Stomach smooth muscle (tissue), 2 donors: ENCODE data around the gene CDH15.

Experiments
- H3K27ac ChIP-seq: one replicate; pipeline ENCODE4 v1.7.0; 2013; ENCODE audit warnings: mild to moderate bottlenecking, low read length, inconsistent platforms
- H3K27me3 ChIP-seq, 2 donors: one replicate each; pipeline ENCODE4 v1.7.0; 2013; ENCODE audit warnings: low read length in 2 of 2; ENCODE audit not compliant: insufficient read depth in 2 of 2, control insufficient read depth in 1 of 2
- H3K36me3 ChIP-seq, 2 donors: one replicate each; pipeline ENCODE4 v1.7.0; 2013; ENCODE audit warnings: low read length in 2 of 2; ENCODE audit not compliant: control insufficient read depth in 2 of 2, insufficient read depth in 2 of 2
- H3K4me1 ChIP-seq: one replicate; pipeline ENCODE4 v1.7.0; 2013; ENCODE audit warnings: low read length; ENCODE audit not compliant: control insufficient read depth, insufficient read depth
- H3K4me3 ChIP-seq, 2 donors: one replicate each; pipeline ENCODE4 v1.7.0; 2013; ENCODE audit warnings: low read length in 2 of 2
- H3K9ac ChIP-seq, 2 donors: one replicate each; pipeline ENCODE4 v1.7.0; 2013; ENCODE audit warnings: low read length in 2 of 2, mild to moderate bottlenecking in 1 of 2
- H3K9me3 ChIP-seq, 2 donors: one replicate each; pipeline ENCODE4 v1.7.0; 2013; ENCODE audit warnings: low read length in 2 of 2; ENCODE audit not compliant: control insufficient read depth in 2 of 2
- donor health status: healthy.
- donor health status: Pancreatic carcinoma.

The CDH15 gene

DNA sequence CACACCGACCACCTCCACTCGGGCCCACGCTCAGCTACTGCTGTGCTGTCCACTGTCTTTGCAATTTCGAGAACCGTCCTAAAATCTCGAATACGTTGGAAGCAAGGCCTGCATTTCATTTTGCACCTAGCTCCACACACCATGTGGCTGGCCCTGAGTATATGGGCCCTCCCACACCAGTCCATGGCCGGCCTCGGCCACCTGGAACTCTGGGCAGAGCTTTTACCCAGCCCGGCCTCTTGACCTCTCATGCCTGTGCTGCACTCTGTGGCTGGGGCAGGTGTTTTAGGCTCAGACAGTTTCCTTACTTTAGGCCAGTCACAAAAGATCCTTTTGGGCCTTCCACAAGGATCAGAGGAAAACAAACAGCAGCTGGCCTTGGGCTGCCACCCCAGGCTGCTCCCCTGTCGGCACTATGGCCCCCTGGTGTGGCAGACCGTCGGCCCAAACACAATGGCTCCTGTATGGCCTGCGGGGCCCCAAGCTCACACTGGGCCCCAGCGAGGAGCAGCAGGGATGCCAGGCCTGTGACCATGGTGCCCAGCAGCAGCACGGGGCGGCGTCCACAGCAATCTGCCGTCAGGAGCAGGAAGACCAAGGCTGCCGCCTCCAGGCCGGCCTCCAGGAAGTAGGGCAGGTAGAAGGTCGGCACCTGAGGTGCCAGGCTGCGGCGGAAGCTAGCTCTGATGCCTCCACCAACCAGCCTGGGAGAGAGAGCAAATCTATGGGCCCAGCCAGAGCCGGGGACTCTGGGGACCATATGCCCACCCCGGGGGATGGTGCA, 26.3 kb downstream of the CDH15 start:
- peaks cover 2 to 4% of the 10 kb centered on the region in 2 donors for H3K9me3 ChIP-seq
- H3K36me3 ChIP-seq: no peaks in the 10 kb centered on the region
- no peak overlapping the region for H3K27ac ChIP-seq
- peaks cover 8% of the 10 kb centered on the region for H3K4me1 ChIP-seq
- no peak overlapping the region for H3K4me3 ChIP-seq
- no peak overlapping the region for H3K9ac ChIP-seq
- H3K27me3 ChIP-seq: peaks cover 25 to 31% of the 10 kb centered on the region in 2 donors

DNA sequence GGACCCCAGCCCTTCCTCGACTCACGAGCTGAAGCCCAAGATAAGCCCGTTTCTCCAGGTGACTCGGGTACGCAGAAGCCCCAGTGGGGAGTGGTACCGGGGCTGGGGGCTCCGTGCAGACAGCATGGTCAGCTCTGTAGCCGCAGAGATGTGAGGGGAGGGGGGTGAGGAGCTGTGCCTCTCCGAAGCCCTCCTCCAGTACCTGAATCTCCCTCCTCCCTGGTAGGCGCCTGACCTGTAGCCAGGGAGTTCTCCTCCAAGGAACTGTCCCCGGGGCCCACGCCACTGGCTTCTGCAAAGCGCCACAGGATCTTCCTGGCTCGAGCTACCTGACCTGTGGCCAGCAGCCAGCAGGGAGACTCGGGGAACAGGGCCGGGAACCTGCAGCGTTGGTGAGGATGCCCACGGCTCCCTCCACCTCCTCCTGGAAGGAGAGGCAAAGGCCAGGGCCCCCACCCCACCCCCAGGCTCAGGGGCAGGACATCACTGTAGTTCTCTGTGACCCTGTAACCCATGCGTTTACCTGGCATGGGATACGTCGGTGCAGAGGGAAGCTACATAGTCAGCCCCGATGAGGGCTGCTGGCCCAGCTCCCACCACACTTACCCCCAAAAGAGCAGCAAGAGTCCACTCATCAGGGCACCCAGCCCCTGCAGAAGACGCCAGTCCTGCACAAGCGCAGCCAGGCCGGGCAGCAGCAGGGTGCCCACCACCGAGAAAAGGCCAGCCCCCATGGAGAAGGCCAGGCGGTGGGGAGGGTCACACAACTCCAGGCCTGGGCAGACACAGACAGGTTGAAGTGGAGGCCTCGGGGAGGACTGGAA, 27.1 kb downstream of the CDH15 start:
- Histone ChIP-seq H3K4me3 (no peak overlapping the region), H3K4me1 (peaks cover 8% of the 10 kb centered on the region), H3K9ac (no peak overlapping the region), H3K27me3 (peaks cover 29 to 36% of the 10 kb centered on the region in 2 donors), H3K27ac (no peak overlapping the region), H3K36me3 (no peaks in the 10 kb centered on the region), H3K9me3 (peaks cover 2 to 4% of the 10 kb centered on the region in 2 donors)

DNA sequence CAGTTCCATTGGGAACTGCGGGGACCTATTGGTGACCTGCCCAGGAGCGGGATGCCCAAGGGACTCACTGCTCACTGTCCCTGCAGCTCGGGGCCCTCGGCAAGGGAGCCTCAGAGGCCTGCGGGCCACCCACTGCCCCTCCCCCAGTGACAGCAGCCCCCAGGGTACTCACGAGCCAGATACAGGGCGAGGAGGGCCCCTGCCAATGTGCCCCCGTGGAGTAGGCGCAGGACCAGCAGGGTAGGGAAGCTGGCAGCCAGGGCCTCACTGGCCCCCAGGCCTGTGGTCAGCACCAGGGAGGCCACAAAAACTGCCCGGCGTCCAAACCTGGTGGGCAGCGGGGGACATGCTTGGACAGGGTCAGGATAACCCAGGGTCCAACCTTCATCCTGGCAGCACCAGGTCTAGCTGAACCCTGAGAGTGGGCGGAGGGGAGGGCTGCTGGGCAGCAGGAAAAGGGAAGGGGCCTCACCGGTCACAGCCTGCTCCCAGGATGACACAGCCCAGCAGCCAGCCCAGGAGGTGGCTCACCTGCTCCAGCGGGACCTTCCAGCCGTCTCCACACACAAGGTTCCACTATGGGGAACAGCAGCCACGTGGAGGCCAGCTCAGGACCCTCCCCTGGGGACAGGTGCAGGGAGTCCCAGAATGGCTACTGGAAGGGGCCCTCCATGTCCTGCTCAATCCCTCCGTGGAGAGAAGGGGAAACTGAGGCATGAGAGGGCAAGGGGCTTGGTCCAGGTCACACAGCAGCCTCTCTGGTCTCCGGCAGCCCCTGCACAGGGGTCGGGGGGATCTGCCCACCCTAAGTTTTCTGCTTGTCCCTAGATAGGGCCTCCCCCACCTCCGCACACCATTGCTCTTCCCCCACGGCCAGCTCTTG, 27.9 kb downstream of the CDH15 start:
- Histone ChIP-seq H3K27me3 (peaks cover 31 to 36% of the 10 kb centered on the region in 2 donors), H3K27ac (no peak overlapping the region), H3K9ac (no peak overlapping the region), H3K4me1 (peaks cover 8% of the 10 kb centered on the region), H3K4me3 (no peak overlapping the region), H3K36me3 (no peaks in the 10 kb centered on the region), H3K9me3 (peaks cover 2 to 4% of the 10 kb centered on the region in 2 donors)

DNA sequence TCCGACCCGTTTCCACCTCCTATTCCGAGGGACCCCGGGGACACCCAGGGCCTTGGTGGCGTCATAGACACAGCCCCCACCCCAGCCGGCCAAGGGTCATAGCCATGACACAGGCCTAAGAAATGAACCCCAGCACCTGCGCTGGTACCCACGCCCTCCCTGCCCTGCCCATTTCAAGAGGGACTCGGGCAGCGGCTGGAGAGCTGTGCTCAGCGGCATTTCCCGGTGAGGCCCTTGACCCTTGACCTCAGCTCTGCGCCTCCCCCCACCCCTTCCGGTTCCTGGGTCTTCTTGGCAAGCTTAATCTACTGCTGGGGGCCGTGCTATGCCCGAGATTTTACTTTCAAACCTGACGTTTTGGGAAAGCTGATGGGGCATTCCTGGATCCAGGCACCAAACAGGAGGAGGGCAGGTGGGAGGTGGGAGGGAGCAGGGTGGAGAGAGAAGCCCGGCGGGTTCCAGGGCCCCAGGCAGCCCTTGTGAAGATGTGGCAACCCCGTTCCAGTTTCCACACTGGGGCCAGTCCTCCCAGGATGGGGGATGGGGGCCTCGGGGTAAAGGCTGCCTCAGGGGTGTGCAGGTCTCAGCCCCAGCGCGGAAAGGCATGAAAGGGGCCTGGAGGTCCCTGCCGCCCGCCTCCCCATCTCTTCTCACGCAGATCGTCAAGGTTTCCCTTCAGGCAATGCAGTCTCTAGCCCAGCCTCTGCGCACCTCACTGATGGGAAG, 28.7 kb downstream of the CDH15 start, which contains the start of gene SLC22A31:
SLC22A31 (minus strand) TSS at position 414 of the 726 bp plus-strand sequence; CDS start at position 378, 36 bp downstream.
- H3K27ac ChIP-seq: no peak within 1 kb of the TSS
- H3K4me3 ChIP-seq: no peak within 1 kb of the TSS

DNA sequence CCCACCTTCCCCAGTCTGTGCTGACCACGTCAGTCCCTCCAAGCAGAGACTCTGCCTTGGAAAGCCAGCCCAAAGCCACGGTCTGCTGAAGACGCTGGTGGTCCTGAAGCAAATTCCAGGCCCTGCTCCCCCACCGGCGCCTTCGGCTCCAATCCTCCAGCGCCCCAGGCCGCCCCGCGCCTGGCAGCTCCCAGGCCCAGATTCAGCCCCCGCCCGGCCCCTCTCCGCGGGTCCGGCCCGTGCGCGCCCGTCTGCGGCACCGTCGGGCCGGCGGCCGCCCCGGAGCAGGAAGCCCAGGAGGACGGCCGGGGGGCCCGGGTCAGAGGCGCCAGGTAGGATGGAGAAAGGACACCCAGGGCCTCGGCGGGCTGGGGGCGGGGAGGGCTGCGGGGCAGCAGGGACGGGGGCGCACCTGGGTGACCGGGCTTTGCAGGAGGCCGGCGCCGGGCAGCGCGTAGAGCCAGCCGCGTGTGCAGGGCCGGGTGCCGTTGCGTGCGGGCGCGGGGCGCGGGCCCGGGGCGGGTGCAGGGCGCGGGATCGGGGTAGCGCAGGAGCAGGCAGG, 29.4 kb downstream of the CDH15 start:
- no peak overlapping the region for H3K27ac ChIP-seq
- no peak overlapping the region for H3K4me3 ChIP-seq
- no peaks in the 10 kb centered on the region for H3K36me3 ChIP-seq
- peaks cover 2 to 4% of the 10 kb centered on the region in 2 donors for H3K9me3 ChIP-seq
- H3K27me3 ChIP-seq: peaks cover 31 to 38% of the 10 kb centered on the region in 2 donors
- peaks cover 8% of the 10 kb centered on the region for H3K4me1 ChIP-seq
- no peak overlapping the region for H3K9ac ChIP-seq

More for the DNA sequence above, 28.7 kb downstream of the CDH15 start, which contains the start of gene SLC22A31:
- no peak within 1 kb of the TSS for H3K9ac ChIP-seq
- H3K36me3 ChIP-seq: no peaks in the 10 kb centered on the region
- peaks cover 31 to 38% of the 10 kb centered on the region in 2 donors for H3K27me3 ChIP-seq
- peaks cover 2 to 4% of the 10 kb centered on the region in 2 donors for H3K9me3 ChIP-seq
- peaks cover 8% of the 10 kb centered on the region for H3K4me1 ChIP-seq

DNA sequence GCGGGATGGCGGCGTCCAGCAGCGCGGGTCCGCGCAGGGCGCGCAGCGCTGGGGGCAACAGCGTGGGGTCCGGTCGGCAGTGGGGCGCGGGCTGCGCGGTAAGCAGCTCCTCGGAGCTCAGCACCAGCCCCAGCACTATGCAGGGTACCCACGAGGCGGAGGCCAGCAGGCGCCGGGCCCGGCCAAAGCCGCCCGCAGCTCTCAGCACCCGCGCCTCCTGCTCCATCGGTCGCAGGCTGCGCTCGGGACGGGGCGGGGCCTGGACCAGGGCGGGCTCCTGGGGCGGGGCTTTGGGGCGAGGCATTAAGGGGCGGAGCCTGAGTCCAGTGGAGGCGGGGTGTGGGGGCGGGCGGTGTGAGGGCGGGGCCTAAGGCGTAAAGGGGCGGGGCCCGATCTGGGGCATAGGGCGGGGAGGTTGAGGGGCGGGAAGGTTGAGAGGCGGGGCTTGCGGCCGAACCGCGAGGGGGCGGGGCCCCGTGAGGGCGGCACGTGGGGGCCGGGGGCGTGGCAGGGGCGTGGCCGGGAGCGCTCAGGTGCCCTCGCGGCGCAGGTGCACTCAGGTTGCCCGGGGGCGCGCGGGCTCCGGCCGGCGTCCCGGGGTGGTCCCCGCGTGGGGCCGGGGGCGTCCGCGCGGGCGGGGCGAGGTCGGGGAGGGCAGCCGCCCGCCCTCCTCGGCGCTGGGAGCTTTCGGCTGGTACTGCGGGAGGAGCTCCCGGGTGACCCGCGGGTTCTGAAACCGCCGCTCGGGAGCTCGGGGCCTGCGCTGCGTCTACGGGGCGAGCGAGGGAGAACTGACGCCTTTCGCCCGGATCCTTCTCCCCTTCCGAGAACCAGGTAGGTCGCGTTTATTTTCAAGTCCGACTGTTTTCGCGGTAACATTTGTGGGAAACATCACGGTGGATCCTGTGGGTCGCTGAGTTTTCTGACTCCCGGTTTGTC, 30.2 kb downstream of the CDH15 start:
- no peak overlapping the region for H3K9ac ChIP-seq
- H3K36me3 ChIP-seq: no peaks in the 10 kb centered on the region
- H3K9me3 ChIP-seq: peaks cover 2 to 4% of the 10 kb centered on the region in 2 donors
- H3K4me1 ChIP-seq: peaks cover 8% of the 10 kb centered on the region
- H3K27me3 ChIP-seq: peaks cover 31 to 38% of the 10 kb centered on the region in 2 donors
- no peak overlapping the region for H3K27ac ChIP-seq
- H3K4me3 ChIP-seq: no peak overlapping the region

DNA sequence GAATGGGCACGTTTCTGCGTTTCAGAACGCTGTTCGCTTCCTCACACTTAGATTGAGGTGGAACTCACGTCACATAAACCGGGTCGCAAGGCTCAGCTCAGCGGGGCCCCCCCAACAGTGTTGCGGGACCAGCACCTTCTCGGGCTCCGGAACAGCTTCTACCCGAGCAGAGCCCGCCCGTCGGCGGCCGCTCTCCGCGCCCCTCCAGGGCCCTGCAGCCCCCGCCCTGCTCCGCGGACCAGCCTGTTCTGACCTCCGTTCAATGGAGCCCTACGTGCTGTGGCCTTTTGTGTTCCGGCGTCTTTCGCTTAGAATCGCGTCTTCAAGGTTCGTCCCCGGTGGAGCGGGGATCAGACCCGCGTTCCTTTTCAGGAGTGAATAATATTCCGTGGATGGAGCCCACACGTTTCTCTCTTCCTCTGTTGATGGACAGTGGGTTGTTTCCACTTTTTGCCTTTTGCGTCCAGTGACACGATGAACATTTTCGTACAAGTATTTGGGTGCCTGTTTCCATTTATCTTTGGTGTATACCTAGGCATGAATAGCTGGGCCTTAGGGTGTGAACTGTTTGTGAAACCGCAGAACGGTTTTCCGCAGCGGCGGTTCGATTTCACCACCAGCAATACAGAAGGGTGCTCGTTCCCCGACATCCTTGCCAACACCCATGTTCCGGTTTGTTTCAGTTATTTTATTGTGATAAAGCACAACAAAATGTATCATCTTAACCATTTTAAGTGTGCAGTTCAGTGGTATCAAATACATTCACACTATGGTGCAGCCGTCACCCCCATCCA, 31.1 kb downstream of the CDH15 start:
- Histone ChIP-seq H3K9me3 (peaks cover 2 to 4% of the 10 kb centered on the region in 2 donors), H3K27me3 (peaks cover 31 to 38% of the 10 kb centered on the region in 2 donors), H3K36me3 (no peaks in the 10 kb centered on the region), H3K9ac (no peak overlapping the region), H3K27ac (no peak overlapping the region), H3K4me1 (peaks cover 8% of the 10 kb centered on the region), H3K4me3 (no peak overlapping the region)

DNA sequence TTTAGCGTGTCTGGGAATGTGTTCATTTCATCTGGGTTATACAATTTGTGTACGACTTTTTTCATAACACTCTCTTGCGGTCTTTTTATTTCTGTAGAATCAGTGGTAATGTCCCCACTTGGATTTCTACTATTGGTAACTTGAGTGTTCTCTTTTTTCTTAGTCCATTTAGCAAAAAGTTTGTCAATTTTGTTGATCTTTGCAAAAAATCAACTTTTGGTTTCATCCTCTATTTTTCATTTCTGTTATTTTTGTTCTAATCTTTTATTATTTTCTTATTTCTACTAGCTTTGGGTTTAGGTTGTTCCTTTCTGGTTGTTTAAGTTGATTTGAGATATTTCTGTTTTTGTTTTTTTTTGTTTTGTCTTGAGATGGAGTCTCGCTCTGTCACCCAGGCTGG, 36.4 kb downstream of the CDH15 start:
- no peaks in the 10 kb centered on the region for H3K36me3 ChIP-seq
- no peak overlapping the region for H3K27ac ChIP-seq
- no peaks in the 10 kb centered on the region for H3K9me3 ChIP-seq
- no peaks in the 10 kb centered on the region for H3K4me1 ChIP-seq
- peaks cover 5% of the 10 kb centered on the region in 2 donors for H3K27me3 ChIP-seq
- H3K4me3 ChIP-seq: no peak overlapping the region
- no peak overlapping the region for H3K9ac ChIP-seq
